Measurements from ENCODE around the gene HOXA5. TPM values are rescaled to one million over a fixed set of nuclear protein-coding genes. Genes with fewer than 3 reads are reported as not detected.

The HOXA5 gene
- total and polyA plus RNA-seq, 2 donors (not counting 3 experiments of a cell fraction or from before 2014, with no cell fraction given) = 18.6 to 18.8 TPM

DNA sequence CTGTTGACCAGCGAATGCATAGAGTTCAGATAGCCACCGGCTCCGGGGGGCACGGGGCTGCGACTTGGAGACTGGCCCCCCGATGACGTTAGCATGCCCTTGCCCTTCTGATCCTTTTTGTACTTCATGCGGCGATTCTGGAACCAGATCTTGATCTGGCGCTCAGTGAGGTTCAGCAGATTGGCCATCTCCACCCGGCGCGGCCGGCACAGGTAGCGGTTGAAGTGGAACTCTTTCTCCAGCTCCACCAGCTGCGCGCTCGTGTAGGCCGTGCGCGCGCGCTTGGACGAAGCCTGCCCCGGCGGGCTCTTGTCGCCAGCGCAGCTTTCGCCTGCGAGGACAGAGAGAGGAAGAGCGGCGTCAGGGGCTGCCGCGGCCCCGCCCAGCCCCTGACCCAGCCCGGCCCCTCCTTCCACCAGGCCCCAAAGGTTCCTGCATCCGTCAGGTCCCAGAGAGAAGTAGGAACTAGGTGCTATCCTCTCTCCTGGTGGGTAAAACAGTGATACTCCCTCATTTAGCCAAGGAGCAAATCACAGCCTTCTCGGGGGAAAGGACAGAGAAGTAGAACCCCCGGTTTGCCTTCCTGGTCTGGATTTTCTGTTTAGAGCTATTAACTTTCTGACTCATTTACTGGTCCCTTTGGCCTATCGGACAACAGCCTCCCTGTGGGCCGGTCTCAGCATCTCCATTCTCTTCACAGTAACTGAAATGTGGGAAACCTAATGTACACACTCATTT, 34.9 kb downstream of the HOXA5 start:
- H3K36me3 ChIP-seq (ENCODE audit: control insufficient read depth in 2 of 2, extremely low read depth in 1 of 2, insufficient read depth in 2 of 2, low read length in 2 of 2) = peaks cover 0 to 5% of the 10 kb centered on the region in 2 experiments
- peaks cover 74% of the 10 kb centered on the region for H3K79me2 ChIP-seq (ENCODE audit: control insufficient read depth, insufficient read depth, low read length)
- peak overlapping the region; percentile 88 for H3K27ac ChIP-seq (ENCODE audit: insufficient read depth, low read depth, low read length)
- H3K27me3 ChIP-seq (ENCODE audit: control insufficient read depth in 2 of 2, insufficient read depth in 2 of 2, low read length in 2 of 2) = no peaks in the 10 kb centered on the region
- H3K9me3 ChIP-seq (replicated peaks; ENCODE audit: control insufficient read depth, insufficient read depth, low read length) = no peaks in the 10 kb centered on the region
- DNase-seq (ENCODE audit: low read depth, low spot score) (peak; percentile 72), FAIRE-seq (peak; percentile 70)
- no peak overlapping the region for H2AFZ ChIP-seq (ENCODE audit: low read depth, low read length)
- H3K4me1 ChIP-seq (ENCODE audit: control insufficient read depth, extremely low read depth, insufficient read depth, low read length) = peaks cover 93% of the 10 kb centered on the region
- no peaks in the 10 kb centered on the region for H4K20me1 ChIP-seq (replicated peaks; ENCODE audit: control insufficient read depth, extremely low read depth, insufficient read depth, low read length)
- BruUV-seq (replicated peaks) = no TSS peak
- no peaks in the 10 kb centered on the region for H3K9me1 ChIP-seq (replicated peaks; ENCODE audit: control insufficient read depth, extremely low read depth, insufficient read depth, low read length)
- dilution Hi-C loops (cut with MboI; ENCODE audit: extremely low pct_ligation_motif_present, low sequenced_read_pairs) = no loop called here
- peak; percentile 25 for TF ChIP-seq FOS (IDR thresholded peaks at IDR 0.05; ENCODE audit: borderline replicate concordance, insufficient read depth, low read length)
- no peak for TF ChIP-seq GATA2 (IDR thresholded peaks at IDR 0.05; ENCODE audit: insufficient read depth, insufficient read length, low read depth, low read length)
- TF ChIP-seq, protein P1, sequence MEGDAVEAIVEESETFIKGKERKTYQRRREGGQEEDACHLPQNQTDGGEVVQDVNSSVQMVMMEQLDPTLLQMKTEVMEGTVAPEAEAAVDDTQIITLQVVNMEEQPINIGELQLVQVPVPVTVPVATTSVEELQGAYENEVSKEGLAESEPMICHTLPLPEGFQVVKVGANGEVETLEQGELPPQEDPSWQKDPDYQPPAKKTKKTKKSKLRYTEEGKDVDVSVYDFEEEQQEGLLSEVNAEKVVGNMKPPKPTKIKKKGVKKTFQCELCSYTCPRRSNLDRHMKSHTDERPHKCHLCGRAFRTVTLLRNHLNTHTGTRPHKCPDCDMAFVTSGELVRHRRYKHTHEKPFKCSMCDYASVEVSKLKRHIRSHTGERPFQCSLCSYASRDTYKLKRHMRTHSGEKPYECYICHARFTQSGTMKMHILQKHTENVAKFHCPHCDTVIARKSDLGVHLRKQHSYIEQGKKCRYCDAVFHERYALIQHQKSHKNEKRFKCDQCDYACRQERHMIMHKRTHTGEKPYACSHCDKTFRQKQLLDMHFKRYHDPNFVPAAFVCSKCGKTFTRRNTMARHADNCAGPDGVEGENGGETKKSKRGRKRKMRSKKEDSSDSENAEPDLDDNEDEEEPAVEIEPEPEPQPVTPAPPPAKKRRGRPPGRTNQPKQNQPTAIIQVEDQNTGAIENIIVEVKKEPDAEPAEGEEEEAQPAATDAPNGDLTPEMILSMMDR (IDR thresholded peaks at IDR 0.05; ENCODE audit: extremely low read depth in 1 of 2, insufficient read depth in 1 of 2, low read depth in 1 of 2, low read length in 2 of 2) = peak in 1 of 2 donors; percentile 8
- TF ChIP-seq POLR2AphosphoS5 (IDR thresholded peaks at IDR 0.05; ENCODE audit: insufficient read depth, low read depth, low read length) = peak; percentile 40
- TF ChIP-seq, protein P2, sequence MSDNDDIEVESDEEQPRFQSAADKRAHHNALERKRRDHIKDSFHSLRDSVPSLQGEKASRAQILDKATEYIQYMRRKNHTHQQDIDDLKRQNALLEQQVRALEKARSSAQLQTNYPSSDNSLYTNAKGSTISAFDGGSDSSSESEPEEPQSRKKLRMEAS (IDR thresholded peaks at IDR 0.05; ENCODE audit: insufficient read depth, insufficient read length) = no peak
- TF ChIP-seq EZH2 (IDR thresholded peaks at IDR 0.05; ENCODE audit: borderline replicate concordance, low read depth, low read length, severe bottlenecking) = no peak
- TF ChIP-seq POLR2A (IDR thresholded peaks at IDR 0.05; ENCODE audit: low read depth, low read length) = peak; percentile 44
- ChIA-PET POLR2A (interaction anchor here (1.0 to 1.4 kb wide), 3 partner anchors 9 to 12 kb away, joined by 3 to 4 read pairs (median 3); no protein-coding TSS in a partner anchor), CTCF (interaction anchor here (0.6 to 5.4 kb wide), 7 partner anchors 10 to 254 kb away, joined by 3 to 70 read pairs (median 8); partner anchors contain the start of genes HOXA1 and HOXA4)
- peak overlapping the region; percentile 25 for H3K9ac ChIP-seq (replicated peaks; ENCODE audit: extremely low read depth, insufficient read depth, low read length)
- intact Hi-C loops (cut with micrococcal nuclease) = loop anchor here (5.0 kb wide), 1 partner anchor 906 kb away; the partner anchor contains the start of genes CBX3 and HNRNPA2B1
- peak overlapping the region in 1 of 3 experiments; percentile 11 for H3K4me3 ChIP-seq (replicated peaks in 1 of 3; ENCODE audit: insufficient read depth in 1 of 3, low read depth in 1 of 3, low read length in 3 of 3)
- peak overlapping the region; percentile 6 for H3K4me2 ChIP-seq (ENCODE audit: insufficient read depth, low read length)
